T47D (cell line): ENCODE data around the gene XKR7.

Experiments used
- DNase-seq, 2 experiments: peaks; one replicate each; pipeline versions ENCODE4 v3.0.0 to v3.0.0-alpha.2; 2011 to 2012; ENCODE audit warnings: low read depth in 1 of 2, low spot score in 1 of 2
- JUND ChIP-seq: IDR thresholded peaks from 2 replicates; pipeline ENCODE4 v1.6.1; 2012; ENCODE audit warnings: low read depth
- in situ Hi-C: cut with HindIII; loops from 2 replicates; pipeline ENCODE4 v1.10.0; 2016; ENCODE audit warnings: low sequenced_read_pairs, low pct_unique_long_range_greater_than_20kb

The XKR7 gene

GRCh38 chr20:32052778-32053362, 84.9 kb downstream of the XKR7 start:
- in situ Hi-C loops = no loop called here
- no peak for DNase-seq
- no peak for TF ChIP-seq JUND
